K562 (cell line): Measurements from ENCODE around the gene SPCS2. TPM values are rescaled to one million over a fixed set of nuclear protein-coding genes. Genes with fewer than 3 reads are reported as not detected.

ENCODE experiments used
- ATAC-seq: fragments of 200-7000 bp; cut with Tn5 transposase; 3 replicates; pipeline ENCODE4 v1.9.1; 2020; ENCODE audit warnings: moderate library complexity
- BruUV-seq: library from RNA; stranded (reverse); fragments of 400-500 nt; replicated peaks from 2 replicates; lab custom pipeline; 2021; lab: Mats Ljungman, UMichigan
- CTCF ChIA-PET: fragments of 300-600 bp; formaldehyde crosslinking; extraction: SDS; loops from one replicate; lab custom pipeline; 2021; ENCODE audit warnings: low intra/inter-chr PET ratio; lab: Yijun Ruan, JAX
- POLR2A ChIA-PET: fragments of 300-600, 350-650 bp; sonication (Branson Sonifier 250); formaldehyde crosslinking; extraction: SDS; loops from one replicate; lab custom pipeline; 2021; ENCODE audit warnings: antibody characterized with exemption, inconsistent platforms; lab: Yijun Ruan, JAX
- DNase-seq, 4 experiments: peaks; one replicate each; pipeline versions ENCODE4 v3.0.0 to v3.0.0-alpha.2; 2011 to 2018; ENCODE audit warnings: low spot score in 3 of 4, mixed read lengths in 3 of 4; ENCODE audit errors: extremely low read depth in 1 of 4
- FAIRE-seq: peaks from 2 replicates; lab custom pipeline; 2011; peaks lifted over from hg19 to GRCh38; lab: Jason Lieb, UNC
- H2AFZ ChIP-seq: 2 replicates; pipeline ENCODE4 v1.6.0; 2011; ENCODE audit warnings: low read depth, low read length, control low read depth, inconsistent platforms
- H3K27ac ChIP-seq: fragments of 200-600 bp; 3 replicates; pipeline ENCODE4 v1.8.0; 2011; ENCODE audit warnings: low read depth, mild to moderate bottlenecking, control low read depth, inconsistent platforms, low read length, moderate library complexity, mixed read lengths; ENCODE audit errors: extremely low read depth
- H3K27me3 ChIP-seq, 2 experiments: fragments of 300-600 bp in 1 of 2; 2 replicates in 1 of 2; 3 replicates in 1 of 2; pipeline versions ENCODE4 v1.6.0 to v1.8.0; 2011; ENCODE audit warnings: inconsistent platforms in 2 of 2, low read length in 2 of 2, mild to moderate bottlenecking in 1 of 2, mixed read lengths in 1 of 2, moderate library complexity in 1 of 2; ENCODE audit not compliant: control insufficient read depth in 2 of 2, insufficient read depth in 2 of 2
- H3K36me3 ChIP-seq: fragments of 300-600 bp; 3 replicates; pipeline ENCODE4 v1.8.0; 2011; ENCODE audit warnings: mild to moderate bottlenecking, low read length, inconsistent platforms; ENCODE audit not compliant: control insufficient read depth, insufficient read depth
- H3K4me1 ChIP-seq, 2 experiments: fragments of 200-600 bp in 1 of 2; replicated peaks in 1 of 2; 2 replicates in 1 of 2; 3 replicates in 1 of 2; pipeline versions ENCODE4 v1.5.1 to v1.8.0; 2011; ENCODE audit warnings: inconsistent platforms in 2 of 2, low read length in 2 of 2, mild to moderate bottlenecking in 1 of 2, mixed read lengths in 1 of 2, moderate library complexity in 1 of 2; ENCODE audit not compliant: control insufficient read depth in 2 of 2, insufficient read depth in 2 of 2
- H3K4me2 ChIP-seq: 2 replicates; pipeline ENCODE4 v1.6.1; 2011; ENCODE audit warnings: low read length, control low read depth, inconsistent platforms, mixed read lengths; ENCODE audit not compliant: insufficient read depth
- H3K4me3 ChIP-seq: fragments of 200-600 bp; sonication (generic), shearing (Covaris generic); 2 replicates; pipeline ENCODE4 v1.5.1; 2016; ENCODE audit warnings: control low read depth, inconsistent platforms
- H3K79me2 ChIP-seq: fragments of 200-600 bp; 3 replicates; pipeline ENCODE4 v1.8.0; 2011; ENCODE audit warnings: low read length, inconsistent platforms; ENCODE audit not compliant: control insufficient read depth, insufficient read depth
- H3K9ac ChIP-seq, 2 experiments: 2 replicates each; pipeline versions ENCODE4 v1.6.0 to v1.6.1; 2011; ENCODE audit warnings: low read depth in 2 of 2, low read length in 2 of 2, control low read depth in 1 of 2, inconsistent platforms in 1 of 2, mild to moderate bottlenecking in 1 of 2, mixed read lengths in 1 of 2; ENCODE audit not compliant: insufficient read depth in 1 of 2
- H3K9me1 ChIP-seq: one replicate; pipeline ENCODE4 v1.6.0; 2011; ENCODE audit warnings: inconsistent platforms, mild to moderate bottlenecking, low read length, moderate library complexity; ENCODE audit not compliant: control insufficient read depth, insufficient read depth
- H3K9me3 ChIP-seq: replicated peaks from 2 replicates; pipeline ENCODE4 v1.5.1; 2011; ENCODE audit warnings: low read depth, low read length, inconsistent platforms; ENCODE audit not compliant: control insufficient read depth, insufficient read depth
- H4K20me1 ChIP-seq: replicated peaks from 2 replicates; pipeline ENCODE4 v1.6.1; 2011; ENCODE audit warnings: low read length, inconsistent platforms, mixed read lengths; ENCODE audit not compliant: control insufficient read depth, insufficient read depth
- CTCF ChIP-seq, 3 experiments: IDR thresholded peaks in 2 of 3; conservative IDR thresholded peaks in 1 of 3; 2 replicates each; pipeline ENCODE4 v1.5.1; 2011 to 2012; ENCODE audit warnings: low read length in 3 of 3, mild to moderate bottlenecking in 3 of 3, control low read depth in 2 of 3, improper control_type of control experiment in 1 of 3, inconsistent platforms in 1 of 3, low read depth in 1 of 3, mixed read lengths in 1 of 3, moderate library complexity in 1 of 3; ENCODE audit not compliant: insufficient read depth in 2 of 3
- FOSL1 ChIP-seq: fragments of 200-800 bp; sonication (Bioruptor generic); conservative IDR thresholded peaks from 2 replicates; pipeline ENCODE4 v1.6.1; 2016; ENCODE audit warnings: missing genetic modification characterization, missing compliant biosample characterization
- JUND ChIP-seq, 2 experiments: IDR thresholded peaks; 2 replicates in 1 of 2; 3 replicates in 1 of 2; pipeline ENCODE4 v1.6.1; 2011; ENCODE audit warnings: borderline replicate concordance in 2 of 2, low read depth in 2 of 2, low read length in 2 of 2, improper control_type of control experiment in 1 of 2, missing biosample characterization in 1 of 2, missing genetic modification characterization in 1 of 2, missing genetic modification reagents in 1 of 2
- L3MBTL2 ChIP-seq: fragments of 450-650 bp; IDR thresholded peaks from 2 replicates; pipeline ENCODE4 v1.6.1; 2016; ENCODE audit warnings: mild to moderate bottlenecking, moderate library complexity
- NFIC ChIP-seq: fragments of 450-650 bp; IDR thresholded peaks from 2 replicates; pipeline ENCODE4 v1.6.1; 2017; ENCODE audit warnings: mild to moderate bottlenecking, inconsistent platforms
- RAD21 ChIP-seq, 2 experiments: fragments of 250-450 bp in 1 of 2; fragments of 450-650 bp in 1 of 2; sonication (Bioruptor Pico) in 1 of 2; formaldehyde crosslinking in 1 of 2; IDR thresholded peaks in 1 of 2; conservative IDR thresholded peaks in 1 of 2; 2 replicates each; pipeline versions ENCODE4 v1.4.0 to v1.8.0; 2020 to 2022; ENCODE audit warnings: mild to moderate bottlenecking in 2 of 2, moderate library complexity in 1 of 2
- RFX5 ChIP-seq: IDR thresholded peaks from 2 replicates; pipeline ENCODE4 v1.6.1; 2011; ENCODE audit warnings: low read depth, mild to moderate bottlenecking, improper control_type of control experiment, low read length
- ZNF41 ChIP-seq: fragments of 250-450 bp; sonication (Bioruptor Pico); conservative IDR thresholded peaks from 2 replicates; pipeline ENCODE4 v1.4.0; 2020; ENCODE audit warnings: mild to moderate bottlenecking
- ZNF592 ChIP-seq: fragments of 450-650 bp; IDR thresholded peaks from 2 replicates; pipeline ENCODE4 v1.6.1; 2017; ENCODE audit warnings: antibody characterized with exemption, mild to moderate bottlenecking
- WGBS: fragments of 100-300 bp; shearing (Covaris generic); methylation state at CpG from one replicate; pipeline ENCODE4 v1.1.6; 2016; ENCODE audit warnings: low coverage, mixed read lengths; ENCODE audit not compliant: insufficient coverage; ENCODE audit errors: missing lambda C conversion rate; 5-methylcytosine and 5-hydroxymethylcytosine counted together
- in situ Hi-C: fragments of 300-500 bp; cut with MboI; formaldehyde crosslinking; loops from 4 replicates; pipeline ENCODE4 v1.15.0; 2018; ENCODE audit warnings: inconsistent platforms, mixed read lengths
- intact Hi-C: fragments of 100-400 bp; cut with micrococcal nuclease; formaldehyde crosslinking; loops from 2 replicates; pipeline ENCODE4 v1.14.2; 2022
- polyA plus RNA-seq, 8 experiments: library from polyadenylated mRNA; depleted of rRNA in 4 of 8; stranded (reverse) in 5 of 8; unstranded in 3 of 8; fragments of >200 nt; fragmentation: Nextera tagmentation in 2 of 8; fragmentation: Illumina TruSeq in 1 of 8; extraction: Ambion mirVana in 2 of 8; extraction: Trizol in 1 of 8; gene quantifications; 2 replicates each; pipeline versions ENCODE4 v1.2.1 to v1.2.3, GENCODE V29; 2011 to 2014; ENCODE audit warnings: inconsistent platforms in 1 of 8, missing spikeins in 1 of 8
- total RNA-seq, 7 experiments: library from RNA; depleted of rRNA in 6 of 7; stranded (reverse); fragments of >200 nt in 6 of 7; fragmentation: Illumina TruSeq in 2 of 7; extraction: Trizol in 2 of 7; gene quantifications; 2 replicates each; pipeline versions ENCODE4 v1.2.1 to v1.2.3, GENCODE V29; 2011 to 2021; ENCODE audit warnings: low replicate concordance in 1 of 7

The SPCS2 gene
- total and polyA plus RNA-seq, 9 of the 15 experiments (the other 6 are each of a cell fraction or from before 2014, with no cell fraction given): 38.2 to 458 (median 193) TPM

GRCh38 chr11:75014129-75014528 lies 65.1 kb downstream of the SPCS2 start:
- Histone ChIP-seq H3K9me3 (no peaks in the 10 kb centered on the region), H3K4me1 (peaks cover 0 to 24% of the 10 kb centered on the region in 2 experiments; a peak in 2 of 5 replicates), H3K36me3 (peaks cover 36% of the 10 kb centered on the region; the same call in 2 of the 3 replicates), H3K9ac (no peak overlapping the region), H3K9me1 (no peaks in the 10 kb centered on the region), H3K27me3 (no peaks in the 10 kb centered on the region), H4K20me1 (peaks cover 3% of the 10 kb centered on the region; the same call in 1 of the 2 replicates), H3K4me2 (no peak overlapping the region), H2AFZ (no peak overlapping the region), H3K27ac (peak overlapping the region; percentile 19; the same call in 2 of the 3 replicates), H3K79me2 (no peaks in the 10 kb centered on the region), H3K4me3 (no peak overlapping the region)
- CTCF ChIA-PET: no interaction called here
- FAIRE-seq: peak; percentile 46
- intact Hi-C loops (no loop called here), in situ Hi-C loops (loop anchor here (5.0 kb wide), 1 partner anchor 1322 kb away; no protein-coding TSS in a partner anchor)
- DNase-seq: peak in 2 of 4 experiments; percentile 45 to 49
- TF ChIP-seq L3MBTL2 (peak; percentile 28; the same call in 1 of the 2 replicates), ZNF592 (0 out of 2 replicates have a peak, but pooled peaks have one; percentile 31), JUND (IDR thresholded peaks at IDR 0.05; ENCODE audit: borderline replicate concordance, low read depth, low read length) (no peak), JUND (tag; IDR thresholded peaks at IDR 0.05; ENCODE audit: borderline replicate concordance, low read depth, low read length) (0 out of 3 replicates have a peak, but pooled peaks have one; percentile 33), RFX5 (no peak), ZNF41 (no peak), RAD21 (CRISPR knock-in tag; conservative IDR thresholded peaks at IDR 0.05 in 1 of 2, IDR thresholded peaks at IDR 0.05 in 1 of 2) (0 out of 4 replicates have a peak, but pooled peaks of 1 of the 2 experiments have one; percentile 8), FOSL1 (tag) (peak; percentile 67), CTCF (IDR thresholded peaks at IDR 0.05 in 2 of 3, conservative IDR thresholded peaks at IDR 0.05 in 1 of 3; ENCODE audit: insufficient read depth in 2 of 3, low read depth in 1 of 3, low read length in 3 of 3) (peak in 2 of 3 experiments; percentile 25 to 36; a peak in 2 of 6 replicates), NFIC (peak; percentile 39; the same call in 1 of the 2 replicates)
- ATAC-seq: peak; percentile 71
- WGBS: 0% methylated on average over 1 of the region's 1 CpG
- POLR2A ChIA-PET: interaction anchor here (1.4 to 1.7 kb wide), 3 partner anchors 8 to 25 kb away, joined by 3 to 9 read pairs (median 4); partner anchors contain the start of gene NEU3
- no TSS peak for BruUV-seq
